SK-N-SH (cell line): ENCODE data around the gene EMP3. TPM values are rescaled to one million over a fixed set of nuclear protein-coding genes. Genes with fewer than 3 reads are reported as not detected.

ENCODE experiments used
- CTCF ChIA-PET: fragments of 300-600, 350-600 bp; formaldehyde crosslinking; extraction: SDS; loops from one replicate; lab custom pipeline; 2021; lab: Yijun Ruan, JAX
- POLR2A ChIA-PET: fragments of 350-600 bp; sonication (Branson Sonifier 250); formaldehyde crosslinking; extraction: SDS; loops from one replicate; lab custom pipeline; 2020; ENCODE audit warnings: antibody characterized with exemption, inconsistent platforms; lab: Yijun Ruan, JAX
- DNase-seq: peaks from one replicate; pipeline ENCODE4 v3.0.0; 2012
- H2AFZ ChIP-seq: fragments of 200-600 bp; sonication (generic); 2 replicates; pipeline ENCODE4 v1.8.1; 2016; ENCODE audit warnings: antibody characterized with exemption, mild to moderate bottlenecking, low read depth
- H3F3A ChIP-seq: fragments of 200-600 bp; sonication (generic); replicated peaks from 2 replicates; pipeline ENCODE3; 2016; ENCODE audit warnings: antibody characterized with exemption, mild to moderate bottlenecking; ENCODE audit not compliant: insufficient read depth
- H3K27ac ChIP-seq, 2 experiments: fragments of 200-500 bp in 1 of 2; fragments of 200-600 bp in 1 of 2; sonication (Bioruptor generic) in 1 of 2; sonication (generic), shearing (Covaris generic) in 1 of 2; 2 replicates each; pipeline versions ENCODE4 v1.5.1 to v1.6.1; 2014 to 2016; ENCODE audit warnings: low read depth in 2 of 2, inconsistent platforms in 1 of 2, low read length in 1 of 2, mild to moderate bottlenecking in 1 of 2, mixed read lengths in 1 of 2
- H3K27me3 ChIP-seq: fragments of 200-600 bp; sonication (generic), shearing (Covaris generic); 2 replicates; pipeline ENCODE4 v1.6.1; 2016; ENCODE audit warnings: mixed run types; ENCODE audit not compliant: insufficient read depth
- H3K36me3 ChIP-seq, 2 experiments: fragments of 200-500 bp in 1 of 2; fragments of 200-600 bp in 1 of 2; sonication (Bioruptor generic) in 1 of 2; sonication (generic) in 1 of 2; replicated peaks in 1 of 2; 2 replicates each; pipeline versions ENCODE3 to v1.5.1; 2014 to 2016; ENCODE audit warnings: low read length in 1 of 2, mild to moderate bottlenecking in 1 of 2; ENCODE audit not compliant: insufficient read depth in 2 of 2, control insufficient read depth in 1 of 2
- H3K4me1 ChIP-seq, 2 experiments: fragments of 200-500 bp in 1 of 2; fragments of 200-600 bp in 1 of 2; sonication (Bioruptor generic) in 1 of 2; sonication (generic), shearing (Covaris generic) in 1 of 2; 2 replicates each; pipeline versions ENCODE4 v1.5.1 to v1.6.1; 2014 to 2016; ENCODE audit warnings: low read depth in 1 of 2, low read length in 1 of 2, mixed run types in 1 of 2; ENCODE audit not compliant: insufficient read depth in 2 of 2, control insufficient read depth in 1 of 2
- H3K4me2 ChIP-seq: fragments of 200-600 bp; sonication (generic), shearing (Covaris generic); 2 replicates; pipeline ENCODE4 v1.6.1; 2017; ENCODE audit warnings: mixed run types
- H3K4me3 ChIP-seq, 2 experiments: fragments of 200-500 bp in 1 of 2; fragments of 200-600 bp in 1 of 2; sonication (Bioruptor generic) in 1 of 2; sonication (generic), shearing (Covaris generic) in 1 of 2; 2 replicates each; pipeline versions ENCODE4 v1.5.1 to v1.8.1; 2014 to 2016; ENCODE audit warnings: low read depth in 2 of 2, inconsistent platforms in 1 of 2, low read length in 1 of 2, mild to moderate bottlenecking in 1 of 2, mixed read lengths in 1 of 2, moderate library complexity in 1 of 2
- H3K79me2 ChIP-seq: fragments of 200-600 bp; sonication (generic); 2 replicates; pipeline ENCODE4 v1.8.1; 2017; ENCODE audit warnings: mild to moderate bottlenecking; ENCODE audit not compliant: insufficient read depth
- H3K9ac ChIP-seq: fragments of 200-600 bp; sonication (generic); 2 replicates; pipeline ENCODE4 v1.6.1; 2017; ENCODE audit warnings: mixed run types
- H3K9me2 ChIP-seq: fragments of 200-600 bp; sonication (generic); 2 replicates; pipeline ENCODE4 v1.6.1; 2017; ENCODE audit warnings: mixed run types
- H3K9me3 ChIP-seq: fragments of 200-600 bp; sonication (generic); 2 replicates; pipeline ENCODE4 v1.6.1; 2017; ENCODE audit warnings: mixed run types, mild to moderate bottlenecking, moderate library complexity
- H4K20me1 ChIP-seq: fragments of 200-600 bp; sonication (generic); 2 replicates; pipeline ENCODE4 v1.6.1; 2017; ENCODE audit warnings: mild to moderate bottlenecking, mixed run types; ENCODE audit not compliant: insufficient read depth
- ELF1 ChIP-seq: IDR thresholded peaks from 2 replicates; pipeline ENCODE4 v1.4.0; 2012
- EP300 ChIP-seq, 2 experiments: IDR thresholded peaks; 2 replicates each; pipeline versions ENCODE4 v1.4.0 to v1.6.1; 2012; ENCODE audit warnings: borderline replicate concordance in 1 of 2, low read depth in 1 of 2, low read length in 1 of 2
- FOSL2 ChIP-seq: IDR thresholded peaks from 2 replicates; pipeline ENCODE4 v1.4.0; 2012; ENCODE audit warnings: low read depth, mild to moderate bottlenecking, moderate library complexity, borderline replicate concordance
- FOXM1 ChIP-seq: IDR thresholded peaks from 2 replicates; pipeline ENCODE4 v1.4.0; 2012; ENCODE audit warnings: low read depth, mild to moderate bottlenecking
- GABPA ChIP-seq: IDR thresholded peaks from 2 replicates; pipeline ENCODE4 v1.4.0; 2012; ENCODE audit warnings: low read depth, mild to moderate bottlenecking
- GATA2 ChIP-seq: sonication (generic); formaldehyde crosslinking; IDR thresholded peaks from 2 replicates; pipeline ENCODE4 v1.5.0; 2020; ENCODE audit warnings: mild to moderate bottlenecking, missing genetic modification reagents
- JUND ChIP-seq: IDR thresholded peaks from 2 replicates; pipeline ENCODE4 v1.4.0; 2012
- NRF1 ChIP-seq: IDR thresholded peaks from 2 replicates; pipeline ENCODE4 v1.6.1; 2012; ENCODE audit warnings: low read depth, mild to moderate bottlenecking, low read length
- RAD21 ChIP-seq: IDR thresholded peaks from 2 replicates; pipeline ENCODE4 v1.6.1; 2012; ENCODE audit warnings: mild to moderate bottlenecking, low read length
- RCOR1 ChIP-seq: fragments of 150-350 bp; IDR thresholded peaks from 2 replicates; pipeline ENCODE4 v1.6.1; 2017; ENCODE audit warnings: antibody characterized with exemption, low read length
- RXRA ChIP-seq: IDR thresholded peaks from 2 replicates; pipeline ENCODE4 v1.4.0; 2012; ENCODE audit warnings: low read depth, mild to moderate bottlenecking, borderline replicate concordance
- SIN3A ChIP-seq: IDR thresholded peaks from 2 replicates; pipeline ENCODE4 v1.6.1; 2012; ENCODE audit warnings: low read depth, mild to moderate bottlenecking, low read length, moderate library complexity, borderline replicate concordance
- SMC3 ChIP-seq: IDR thresholded peaks from 2 replicates; pipeline ENCODE4 v1.6.1; 2012; ENCODE audit warnings: low read depth, low read length, improper control_type of control experiment
- USF2 ChIP-seq: fragments of 150-350 bp; IDR thresholded peaks from 2 replicates; pipeline ENCODE4 v1.6.1; 2017; ENCODE audit warnings: antibody characterized with exemption, low read length, low read depth, borderline replicate concordance
- ZBTB33 ChIP-seq: IDR thresholded peaks from 2 replicates; pipeline ENCODE4 v1.4.0; 2012; ENCODE audit warnings: low read depth, borderline replicate concordance
- WGBS: methylation state at CpG from one replicate; pipeline ENCODE4 v1.1.6; 2017; ENCODE audit warnings: low lambda C conversion rate; 5-methylcytosine and 5-hydroxymethylcytosine counted together
- polyA plus RNA-seq, 3 experiments: library from polyadenylated mRNA; depleted of rRNA; stranded (reverse); fragments of >200 nt; gene quantifications; 2 replicates each; pipeline ENCODE4 v1.2.3, GENCODE V29; 2012
- TF ChIP-seq, protein P1 (sequence below): fragments of 150-350 bp; IDR thresholded peaks from 2 replicates; pipeline ENCODE4 v1.6.1; 2016; ENCODE audit warnings: mild to moderate bottlenecking, low read depth, low read length
- TF ChIP-seq, protein P2 (sequence below): fragments of 200-600 bp; sonication (generic); IDR thresholded peaks from 2 replicates; pipeline ENCODE4 v1.6.1; 2017; ENCODE audit warnings: antibody characterized with exemption, mild to moderate bottlenecking, moderate library complexity

Gene EMP3
- polyA plus RNA-seq, 1 of the 3 experiments (the other 2 are of a cell fraction), result 263 TPM

GRCh38 chr19:48329167-48329891, 4.0 kb downstream of the EMP3 start:
- H3K27ac ChIP-seq, result peak overlapping the region; percentile 32 to 61; a peak in 3 of 4 replicates
- peaks cover 17 to 26% of the 10 kb centered on the region in 2 experiments; a peak in 3 of 4 replicates for H3K4me1 ChIP-seq
- 71% methylated on average over 15 of the region's 15 CpGs for WGBS
- CTCF ChIA-PET, result interaction anchor here (0.6 to 2.2 kb wide), 7 partner anchors 10 to 277 kb away, joined by 3 to 6 read pairs (median 4); partner anchors contain the start of gene KDELR1
- H3F3A ChIP-seq, result peaks cover 65% of the 10 kb centered on the region
- no peak overlapping the region for H3K9ac ChIP-seq
- peak overlapping the region; percentile 68 for H3K4me2 ChIP-seq
- H2AFZ ChIP-seq, result no peak overlapping the region
- H3K79me2 ChIP-seq, result peaks cover 45% of the 10 kb centered on the region
- H3K27me3 ChIP-seq, result no peaks in the 10 kb centered on the region
- TF ChIP-seq NRF1 (no peak), RXRA (no peak), USF2 (no peak), FOSL2 (peak; percentile 81), JUND (peak; percentile 73)
- H4K20me1 ChIP-seq, result peaks cover 15% of the 10 kb centered on the region
- peaks cover 0 to 19% of the 10 kb centered on the region in 2 experiments for H3K36me3 ChIP-seq
- H3K4me3 ChIP-seq, result peak overlapping the region; percentile 47 to 55; a peak in 1 of 4 replicates
- DNase-seq, result no peak
- H3K9me3 ChIP-seq, result no peaks in the 10 kb centered on the region
- H3K9me2 ChIP-seq, result no peaks in the 10 kb centered on the region
- POLR2A ChIA-PET, result interaction anchor here (1.8 kb wide), 1 partner anchor 8 kb away, joined by 8 read pairs; a partner anchor contains a TSS

- POLR2A ChIA-PET, result interaction anchor here (1.0 to 1.8 kb wide), 2 partner anchors 9 to 36 kb away, joined by 4 to 8 read pairs; a partner anchor contains a TSS
- TF ChIP-seq SMC3 (no peak; the same call in 1 of the 2 replicates), GATA2 (CRISPR knock-in tag) (peak; percentile 62), ZBTB33 (no peak), FOXM1 (no peak), ELF1 (peak; percentile 64), RCOR1 (0 out of 2 replicates have a peak, but pooled peaks have one; percentile 11), SIN3A (peak; percentile 38; the same call in 1 of the 2 replicates), GABPA (peak; percentile 57), NRF1 (no peak), EP300 (IDR thresholded peaks at IDR 0.05; ENCODE audit: borderline replicate concordance in 1 of 2, low read depth in 1 of 2, low read length in 1 of 2) (no peak), RAD21 (peak; percentile 40; the same call in 1 of the 2 replicates), USF2 (no peak)
- TF ChIP-seq, protein P1, sequence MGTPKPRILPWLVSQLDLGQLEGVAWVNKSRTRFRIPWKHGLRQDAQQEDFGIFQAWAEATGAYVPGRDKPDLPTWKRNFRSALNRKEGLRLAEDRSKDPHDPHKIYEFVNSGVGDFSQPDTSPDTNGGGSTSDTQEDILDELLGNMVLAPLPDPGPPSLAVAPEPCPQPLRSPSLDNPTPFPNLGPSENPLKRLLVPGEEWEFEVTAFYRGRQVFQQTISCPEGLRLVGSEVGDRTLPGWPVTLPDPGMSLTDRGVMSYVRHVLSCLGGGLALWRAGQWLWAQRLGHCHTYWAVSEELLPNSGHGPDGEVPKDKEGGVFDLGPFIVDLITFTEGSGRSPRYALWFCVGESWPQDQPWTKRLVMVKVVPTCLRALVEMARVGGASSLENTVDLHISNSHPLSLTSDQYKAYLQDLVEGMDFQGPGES, result no peak
- TF ChIP-seq, protein P2, sequence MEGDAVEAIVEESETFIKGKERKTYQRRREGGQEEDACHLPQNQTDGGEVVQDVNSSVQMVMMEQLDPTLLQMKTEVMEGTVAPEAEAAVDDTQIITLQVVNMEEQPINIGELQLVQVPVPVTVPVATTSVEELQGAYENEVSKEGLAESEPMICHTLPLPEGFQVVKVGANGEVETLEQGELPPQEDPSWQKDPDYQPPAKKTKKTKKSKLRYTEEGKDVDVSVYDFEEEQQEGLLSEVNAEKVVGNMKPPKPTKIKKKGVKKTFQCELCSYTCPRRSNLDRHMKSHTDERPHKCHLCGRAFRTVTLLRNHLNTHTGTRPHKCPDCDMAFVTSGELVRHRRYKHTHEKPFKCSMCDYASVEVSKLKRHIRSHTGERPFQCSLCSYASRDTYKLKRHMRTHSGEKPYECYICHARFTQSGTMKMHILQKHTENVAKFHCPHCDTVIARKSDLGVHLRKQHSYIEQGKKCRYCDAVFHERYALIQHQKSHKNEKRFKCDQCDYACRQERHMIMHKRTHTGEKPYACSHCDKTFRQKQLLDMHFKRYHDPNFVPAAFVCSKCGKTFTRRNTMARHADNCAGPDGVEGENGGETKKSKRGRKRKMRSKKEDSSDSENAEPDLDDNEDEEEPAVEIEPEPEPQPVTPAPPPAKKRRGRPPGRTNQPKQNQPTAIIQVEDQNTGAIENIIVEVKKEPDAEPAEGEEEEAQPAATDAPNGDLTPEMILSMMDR, result peak; percentile 17
Measured at GRCh38 chr19:48330012-48330681, 4.8 kb downstream of the EMP3 start.

More at GRCh38 chr19:48330012-48330681, 4.8 kb downstream of the EMP3 start:
- Histone ChIP-seq H3K79me2 (peaks cover 45% of the 10 kb centered on the region), H3K9ac (peak overlapping the region; percentile 67), H3K9me3 (no peaks in the 10 kb centered on the region), H3K27ac (peak overlapping the region; percentile 61 to 82), H4K20me1 (peaks cover 15% of the 10 kb centered on the region), H3K4me2 (peak overlapping the region; percentile 68), H3F3A (peaks cover 70% of the 10 kb centered on the region), H3K36me3 (peaks cover 0 to 19% of the 10 kb centered on the region in 2 experiments), H3K27me3 (no peaks in the 10 kb centered on the region), H3K4me1 (peaks cover 17 to 26% of the 10 kb centered on the region in 2 experiments; a peak in 3 of 4 replicates), H3K9me2 (no peaks in the 10 kb centered on the region), H3K4me3 (peak overlapping the region; percentile 47 to 55), H2AFZ (peak overlapping the region; percentile 63; the same call in 1 of the 2 replicates)
- WGBS, result 47% methylated on average over 32 of the region's 41 CpGs
- peak; percentile 91 for DNase-seq
- CTCF ChIA-PET, result interaction anchor here (0.6 to 2.2 kb wide), 10 partner anchors 11 to 278 kb away, joined by 3 to 6 read pairs (median 3); partner anchors contain the start of genes GRIN2D and KDELR1
